HS-27A (cell line): ENCODE measurements around the gene ABCG5.

Experiments used
- DNase-seq: peaks from one replicate; pipeline ENCODE4 v3.0.0-alpha.2; 2012; ENCODE audit warnings: low read depth, missing footprints

ABCG5 gene

GRCh38 chr2:43841949-43842865 is 3.6 kb upstream of the ABCG5 start:
- no peak for DNase-seq

- DNase-seq = no peak
Measured at GRCh38 chr2:43840965-43841364, 2.3 kb upstream of the ABCG5 start.

DNA sequence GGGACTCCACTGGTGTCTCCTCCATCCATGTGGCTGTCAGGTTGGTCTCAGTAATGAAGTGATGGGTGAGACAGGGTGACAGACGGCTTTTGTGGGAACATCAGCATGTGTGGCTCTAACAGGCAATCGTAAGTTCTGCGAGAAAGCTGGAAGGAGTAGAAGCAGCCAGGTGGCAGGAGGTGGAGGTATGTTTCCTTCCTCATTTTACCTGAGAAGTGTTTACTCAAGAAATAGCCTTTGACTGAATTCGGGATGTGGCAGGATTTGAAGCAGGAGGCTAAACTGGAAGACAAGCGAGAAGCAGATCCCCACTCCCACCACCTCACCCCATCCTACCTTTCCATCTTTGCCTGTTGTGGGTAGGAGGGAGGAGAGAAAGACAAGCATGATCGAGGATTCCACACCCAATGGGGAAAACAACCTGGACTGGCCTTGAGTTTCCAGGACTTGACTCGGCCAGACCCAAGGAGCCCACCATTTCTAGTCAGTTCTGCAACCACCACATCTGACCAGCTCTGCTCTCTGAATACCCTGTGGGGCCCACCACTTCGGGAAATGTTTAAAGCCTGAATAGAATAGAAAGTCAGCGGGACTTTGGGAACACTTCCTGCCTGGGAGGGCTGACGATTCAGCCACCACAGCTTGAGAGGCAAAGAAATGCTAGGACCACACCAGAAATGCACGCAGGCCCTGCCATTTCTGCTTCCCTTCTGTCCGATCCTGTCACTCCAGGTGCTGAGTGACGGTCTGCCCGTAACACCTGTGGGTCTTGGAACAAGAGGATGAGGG is 1.3 kb upstream of the ABCG5 start:
- no peak for DNase-seq

DNA sequence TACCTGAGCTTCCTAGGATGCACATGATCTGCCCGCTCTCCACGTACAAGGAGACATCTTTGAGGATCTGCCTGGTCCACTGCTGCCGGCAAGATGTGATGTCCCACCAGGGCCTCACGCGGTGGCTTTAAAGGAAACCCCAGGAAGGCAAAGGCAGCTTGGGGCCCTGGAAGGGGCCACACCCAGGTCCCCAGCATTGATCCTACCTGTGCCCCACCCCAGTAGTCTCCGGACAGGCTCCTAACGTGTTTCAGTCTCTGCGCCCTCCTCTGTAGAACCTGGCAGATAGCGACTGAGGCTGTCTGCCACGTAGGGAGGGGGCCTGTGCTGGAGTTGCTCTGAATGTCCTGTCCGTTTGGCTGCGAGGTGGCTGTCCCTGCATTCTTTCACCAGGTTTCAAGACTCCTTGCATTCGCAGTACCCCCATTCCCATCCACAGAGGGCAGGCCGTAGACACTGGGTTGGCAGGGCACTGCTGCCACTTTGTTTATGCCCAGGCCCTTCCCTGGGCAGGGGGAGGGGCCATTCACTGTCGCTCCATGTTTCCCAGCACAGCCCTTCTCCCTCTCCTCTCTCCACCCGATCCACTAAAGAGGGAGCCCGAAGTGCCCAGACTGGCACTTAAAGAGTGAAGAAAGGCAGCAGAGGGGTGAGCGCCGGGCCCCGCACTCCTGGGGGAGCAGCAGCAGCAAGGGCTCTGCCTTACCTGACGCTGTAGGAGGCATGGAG is 644 bp downstream of the ABCG5 start:
- DNase-seq = no peak

DNA sequence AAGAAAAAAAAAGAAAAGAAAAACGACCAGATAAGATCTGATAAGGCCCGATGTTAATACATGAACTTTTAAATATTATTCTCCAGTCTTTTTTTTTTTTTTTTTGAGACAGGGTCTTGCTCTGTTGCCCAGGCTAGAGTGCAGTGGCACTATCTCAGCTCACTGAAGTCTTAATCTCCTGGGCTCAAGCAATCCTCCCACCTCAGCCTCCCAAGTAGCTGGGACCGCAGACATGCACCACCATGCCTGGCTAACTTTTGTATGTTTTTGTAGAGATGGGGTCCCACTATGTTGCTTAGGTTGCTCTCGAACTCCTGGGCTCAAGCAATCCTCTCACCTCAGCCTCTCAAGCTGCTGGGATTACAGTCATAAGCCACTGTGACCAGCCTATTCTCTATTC is 1.6 kb downstream of the ABCG5 start:
- DNase-seq = no peak

GRCh38 chr2:43832457-43832856 is 6.2 kb downstream of the ABCG5 start:
- no peak for DNase-seq

- DNase-seq = no peak
Measured at GRCh38 chr2:43831543-43832294, 6.9 kb downstream of the ABCG5 start.

DNA sequence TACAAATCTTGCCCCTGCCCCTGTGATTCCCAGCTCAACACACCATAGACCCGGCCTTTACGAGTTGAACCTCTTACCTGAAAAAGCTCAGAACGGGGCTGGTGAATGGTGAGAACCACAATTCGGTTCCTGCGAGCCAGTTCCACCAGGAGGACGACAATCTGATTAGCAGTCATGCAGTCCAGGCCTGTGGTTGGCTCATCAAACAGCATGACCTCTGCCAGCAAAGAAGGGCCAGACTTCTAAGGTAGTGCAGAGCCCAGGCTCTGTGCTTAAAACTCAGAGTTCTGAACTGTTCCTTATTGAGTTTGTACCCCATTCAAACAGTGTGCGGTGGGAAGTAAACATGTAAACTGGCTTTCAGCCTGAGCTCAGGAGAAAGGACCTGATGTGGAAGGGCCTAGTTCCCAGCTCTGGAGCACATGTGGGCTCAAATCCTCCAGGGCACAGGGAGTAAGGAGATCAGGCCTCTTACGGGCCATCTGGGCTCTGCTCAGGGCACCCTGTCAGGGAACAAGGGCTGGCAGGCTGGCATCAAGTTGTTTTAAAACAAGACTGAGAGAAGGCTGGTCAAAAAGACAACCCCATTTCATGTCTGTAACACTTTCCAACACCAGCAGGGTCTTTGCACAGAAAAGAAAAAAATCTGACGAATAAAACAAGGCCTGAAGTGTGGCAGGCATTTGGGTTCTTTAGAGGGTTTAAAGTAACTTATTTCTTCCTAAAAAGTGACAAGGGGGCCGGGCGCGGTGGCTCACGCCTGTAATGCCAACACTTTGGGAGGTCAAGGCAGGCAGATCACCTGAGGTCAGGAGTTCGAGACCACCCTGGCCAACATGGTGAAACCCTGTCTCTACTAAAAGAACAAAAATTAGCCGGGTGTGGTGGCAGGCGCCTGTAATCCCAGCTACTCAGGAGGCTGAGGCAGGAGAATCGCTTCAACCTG is 12.1 kb downstream of the ABCG5 start:
- no peak for DNase-seq

GRCh38 chr2:43825841-43826240 is 12.8 kb downstream of the ABCG5 start:
- DNase-seq = no peak

- DNase-seq = no peak
Measured at GRCh38 chr2:43824951-43825493, 13.6 kb downstream of the ABCG5 start.

DNA sequence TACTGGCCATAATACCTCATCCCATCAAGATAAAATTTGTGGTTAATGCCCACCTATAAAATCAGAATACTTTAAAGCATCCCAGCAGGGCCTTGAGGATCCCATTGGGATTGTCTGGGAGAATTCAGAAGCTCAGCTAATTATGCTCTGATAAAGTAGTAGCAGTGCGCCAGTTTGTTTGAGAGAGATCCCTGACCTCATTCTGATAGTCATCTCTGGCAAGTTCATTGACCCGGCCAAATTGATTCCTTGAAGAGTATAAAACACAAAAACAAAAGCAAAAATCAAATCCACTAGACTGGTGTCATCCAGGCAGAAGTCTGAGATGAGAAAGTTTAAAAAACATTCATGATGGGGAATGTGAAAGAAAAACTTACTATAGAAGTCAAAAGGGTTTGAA is 14.1 kb downstream of the ABCG5 start:
- DNase-seq = no peak

DNA sequence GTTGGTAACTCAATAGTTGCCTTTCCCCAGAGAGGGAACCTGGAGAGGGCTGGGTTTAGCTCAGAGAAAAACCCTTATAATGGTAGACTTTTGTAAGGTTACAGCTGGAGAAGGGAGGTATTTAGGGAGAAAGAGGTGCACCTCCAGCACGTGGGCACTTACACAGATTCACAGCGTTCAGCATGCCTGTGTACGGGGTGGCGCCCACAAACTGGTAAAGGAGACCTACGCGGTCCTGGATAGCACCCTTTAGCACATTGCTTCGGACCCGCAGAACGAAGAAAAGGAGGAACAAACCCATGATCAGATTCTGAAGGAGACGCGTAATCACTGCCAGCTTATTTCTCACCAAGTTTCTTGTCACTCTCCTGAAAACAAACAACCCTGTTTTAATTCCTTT is 14.9 kb downstream of the ABCG5 start:
- DNase-seq = no peak

- DNase-seq = no peak
Measured at GRCh38 chr2:43822839-43823238, 15.8 kb downstream of the ABCG5 start.

- DNase-seq = no peak
Measured at GRCh38 chr2:43819491-43820163, 19.0 kb downstream of the ABCG5 start.

GRCh38 chr2:43818761-43819160 is 19.9 kb downstream of the ABCG5 start:
- no peak for DNase-seq

- DNase-seq = no peak
Measured at GRCh38 chr2:43814711-43815110, 23.9 kb downstream of the ABCG5 start.

GRCh38 chr2:43812947-43813346 is 25.7 kb downstream of the ABCG5 start:
- no peak for DNase-seq

DNA sequence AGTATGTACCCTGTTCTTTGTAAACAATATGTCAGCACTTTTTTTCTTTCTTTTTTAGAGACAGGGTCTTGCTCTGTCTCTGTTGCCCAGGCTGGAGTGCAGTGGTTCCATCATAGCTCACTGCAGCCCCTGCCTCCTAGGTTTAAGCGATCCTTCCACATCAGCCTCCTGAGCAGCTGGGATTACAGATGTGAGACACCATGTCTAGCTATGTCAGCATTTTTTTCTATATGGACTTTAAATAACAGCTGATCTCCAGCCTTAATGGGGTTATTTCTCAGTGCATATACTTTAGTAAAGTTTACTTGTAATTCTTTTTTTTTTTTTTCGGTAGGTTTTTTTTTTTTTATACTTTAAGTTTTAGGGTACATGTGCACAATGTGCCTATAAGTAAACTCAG is 26.6 kb downstream of the ABCG5 start:
- no peak for DNase-seq

DNA sequence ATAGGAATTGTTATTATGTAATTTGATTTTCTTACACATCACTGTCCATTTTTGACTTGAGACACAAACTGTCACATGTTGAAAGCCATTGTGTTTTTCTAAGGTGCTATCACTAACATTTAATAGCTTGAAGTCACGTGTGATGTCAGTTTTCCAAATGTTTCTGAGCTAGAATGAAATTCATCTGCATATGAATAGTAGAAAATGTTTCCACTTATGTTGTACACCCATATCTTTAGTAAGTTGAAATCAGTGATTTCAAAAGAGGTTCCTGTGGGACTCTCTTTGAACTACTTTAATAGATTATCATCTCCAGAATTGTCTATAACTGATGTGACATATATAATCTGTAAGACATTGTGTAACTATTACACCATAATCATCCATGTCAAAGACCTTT is 27.8 kb downstream of the ABCG5 start:
- no peak for DNase-seq

DNA sequence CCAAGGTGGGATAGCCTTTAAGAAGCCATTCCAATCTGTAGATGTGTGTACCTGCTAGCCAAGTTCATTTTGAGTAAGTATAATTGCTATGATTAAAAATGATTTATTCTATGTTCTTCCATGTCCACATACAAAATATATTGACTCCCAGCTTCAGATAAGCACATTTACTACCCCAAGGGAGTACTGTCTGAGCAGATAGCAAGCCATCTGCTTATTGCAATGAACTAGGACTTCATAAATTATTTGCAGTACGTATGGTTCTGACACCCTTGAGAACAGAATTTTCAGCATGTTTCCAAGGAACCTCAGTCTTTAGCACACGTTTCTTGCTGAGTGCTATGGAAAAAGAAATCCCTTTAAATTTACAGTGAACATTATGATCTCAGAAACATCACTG is 28.2 kb downstream of the ABCG5 start:
- no peak for DNase-seq
